Measurements from ENCODE around the gene GRK5.

GRCh38 chr10:119221201-119221600 lies 13.8 kb downstream of the GRK5 start:
- TF ChIP-seq POLR2A (IDR thresholded peaks at IDR 0.05; ENCODE audit: low read depth, low read length), result no peak
- no peak for TF ChIP-seq POLR2AphosphoS5 (IDR thresholded peaks at IDR 0.05; ENCODE audit: low read depth, low read length)

Data from GM12892 (cell line).